GM19372 (cell line): Measurements from ENCODE around the gene SLC43A3.
"Not testable (repeated sequence)": the region's sequence is repeated elsewhere in the genome, so short reads cannot be mapped to it uniquely, and the experiment has no call there.

Experiments
- ATAC-seq: cut with Tn5 transposase; IDR thresholded peaks from one replicate; pipeline ENCODE4 v1.9.1; 2021; ENCODE audit warnings: mild to moderate bottlenecking, low read depth, moderate library complexity; ENCODE audit not compliant: unreplicated experiment

Gene SLC43A3

DNA sequence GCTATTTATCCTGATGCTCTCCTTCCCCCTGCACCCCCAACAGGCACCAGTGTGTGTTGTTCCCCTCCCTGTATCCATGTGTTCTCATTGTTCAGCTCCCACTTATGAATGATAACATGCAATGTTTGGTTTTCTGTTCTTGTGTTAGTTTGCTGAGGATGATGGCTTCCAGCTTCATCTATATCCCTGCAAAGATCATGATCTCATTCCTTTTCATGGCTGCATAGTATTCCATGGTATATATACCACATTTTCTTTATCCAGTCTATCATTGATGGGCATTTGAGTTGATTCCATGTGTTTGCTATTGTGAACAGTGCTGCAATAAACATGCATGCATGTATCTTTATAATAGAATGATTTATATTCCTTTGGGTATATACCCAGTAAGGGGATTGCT lies 65.5 kb downstream of the SLC43A3 start:
- ATAC-seq, result not testable (repeated sequence)

DNA sequence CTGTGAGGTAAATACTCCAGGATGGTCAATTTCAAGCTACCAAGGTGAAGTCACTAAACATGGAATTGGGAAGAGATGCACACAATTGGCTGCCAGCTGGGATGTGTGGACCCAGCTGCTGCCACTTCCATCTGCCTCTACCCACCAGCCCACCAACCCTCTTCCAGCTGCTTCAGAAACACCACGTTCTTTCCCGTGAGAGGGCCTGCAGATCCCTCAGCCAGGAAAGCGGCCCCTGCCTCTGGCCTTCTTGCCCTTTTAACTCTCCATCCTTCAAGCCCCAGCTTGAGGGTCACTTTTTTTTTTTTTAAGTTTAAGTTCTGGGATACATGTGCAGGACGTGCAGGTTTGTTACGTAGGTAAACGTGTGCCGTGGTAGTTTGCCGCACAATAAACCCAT lies 65.9 kb downstream of the SLC43A3 start:
- ATAC-seq, result no peak

DNA sequence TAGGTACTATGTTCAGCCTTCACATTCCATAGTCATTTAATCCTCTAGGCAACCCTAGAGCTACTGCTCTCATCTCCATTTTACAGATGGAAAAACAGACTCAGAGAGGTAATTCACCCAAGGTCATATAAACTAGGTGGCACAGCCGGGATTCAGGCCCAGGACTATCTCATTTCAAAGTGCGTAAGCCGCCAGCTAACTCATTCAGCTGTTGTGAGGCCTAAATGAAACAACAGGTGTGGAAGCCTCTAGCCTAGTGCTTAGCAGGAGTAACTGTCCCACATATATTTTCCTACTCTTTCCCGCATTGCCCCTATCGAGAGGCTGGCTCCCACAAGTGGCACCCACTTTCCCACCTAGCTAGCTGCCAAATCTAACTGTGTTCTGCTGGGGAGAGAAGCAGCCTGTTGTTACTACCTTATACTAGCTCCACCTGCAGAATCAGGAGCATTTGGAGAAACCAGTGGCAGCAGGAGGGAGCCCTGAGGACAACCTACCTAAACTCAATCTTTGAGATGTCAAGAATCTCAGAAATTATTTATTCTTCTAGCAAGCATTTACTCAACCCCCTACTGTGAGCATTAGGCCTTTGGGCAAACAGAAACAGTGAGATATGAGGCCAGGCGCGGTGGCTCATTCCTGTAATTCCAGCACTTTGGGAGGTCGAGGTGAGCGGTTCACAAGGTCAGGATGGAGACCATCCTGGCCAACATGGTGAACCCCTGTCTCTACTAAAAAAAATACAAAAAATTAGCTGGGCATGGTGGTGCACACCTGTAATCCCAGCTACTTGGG lies 66.8 kb downstream of the SLC43A3 start:
- no peak for ATAC-seq

DNA sequence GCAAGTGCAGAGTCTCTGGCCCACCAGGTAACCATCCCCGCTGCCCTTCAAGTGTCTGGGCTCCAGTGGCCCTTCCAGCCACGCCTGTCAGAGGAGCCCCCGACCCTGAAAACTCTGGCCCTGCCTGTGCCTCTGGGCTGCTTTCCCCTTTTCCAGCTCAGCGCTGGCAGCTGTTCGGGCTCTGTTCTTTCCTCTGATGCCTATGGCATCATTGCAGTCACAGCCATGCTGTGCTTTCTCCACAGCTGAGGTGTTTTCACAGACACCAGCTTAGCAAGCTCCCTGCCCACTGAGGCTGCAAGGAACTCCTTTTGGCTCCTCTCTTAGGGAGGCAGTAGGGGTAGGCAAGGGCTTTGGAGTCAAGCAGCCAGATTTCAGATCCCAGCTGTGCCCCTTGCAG lies 67.5 kb downstream of the SLC43A3 start:
- no peak for ATAC-seq

DNA sequence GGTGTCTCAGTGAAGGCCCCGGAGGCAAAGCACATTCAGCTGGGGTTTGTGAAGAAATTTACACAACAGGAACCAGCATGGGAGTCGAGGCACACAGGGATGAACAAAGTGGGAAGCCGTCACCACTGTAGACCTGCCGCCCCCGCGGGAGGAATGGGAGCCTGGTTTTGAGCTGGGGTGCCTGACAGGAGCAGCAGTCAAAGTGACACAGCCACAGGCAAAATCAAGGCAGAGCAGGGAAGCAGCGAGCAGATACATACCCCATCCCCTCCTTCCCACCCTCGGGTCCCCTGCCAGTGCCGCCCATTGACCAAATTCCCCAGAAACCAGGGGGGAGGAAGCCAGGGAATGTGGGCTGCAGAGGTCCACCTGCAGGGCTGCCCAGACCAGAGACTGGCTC lies 67.9 kb downstream of the SLC43A3 start:
- ATAC-seq, result no peak

DNA sequence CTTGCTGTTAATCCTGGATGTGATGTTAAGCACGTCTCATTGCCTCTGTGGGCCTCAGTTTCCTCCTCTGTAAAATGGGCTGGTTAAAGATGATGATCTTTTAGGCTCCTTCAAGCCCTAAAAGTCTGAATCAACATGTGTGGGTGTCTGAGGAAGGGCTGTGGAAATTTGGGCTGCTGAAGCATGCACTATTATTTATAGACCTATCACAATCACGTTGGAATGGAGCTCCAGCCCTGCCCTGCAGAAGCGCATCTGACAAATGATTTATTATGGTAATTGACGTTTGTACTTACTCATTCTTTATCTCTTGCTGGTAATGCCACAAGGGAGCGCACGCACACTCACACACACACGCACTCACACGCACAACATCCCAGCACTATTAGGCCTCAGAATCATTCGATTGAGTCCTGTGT lies 68.4 kb downstream of the SLC43A3 start:
- ATAC-seq, result no peak

DNA sequence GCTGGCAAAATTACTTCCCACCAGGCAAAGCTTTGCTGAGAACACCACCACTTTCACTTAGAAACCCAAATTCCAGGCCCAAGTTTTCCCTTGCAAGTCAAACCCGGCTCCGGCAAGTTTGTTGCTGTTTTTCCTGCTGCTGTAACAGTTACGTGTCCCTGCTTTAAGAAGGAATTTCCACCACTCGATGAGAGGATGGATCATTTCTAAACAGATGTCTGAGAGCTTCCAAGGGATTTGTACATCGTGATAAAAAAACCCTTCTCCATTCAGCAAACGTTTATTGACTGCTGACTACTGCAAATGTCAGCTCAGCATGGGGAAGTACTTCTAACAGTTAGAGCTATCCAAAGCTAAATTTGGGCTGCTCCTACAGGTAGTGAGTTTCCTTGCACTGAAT lies 69.1 kb downstream of the SLC43A3 start:
- ATAC-seq, result no peak

DNA sequence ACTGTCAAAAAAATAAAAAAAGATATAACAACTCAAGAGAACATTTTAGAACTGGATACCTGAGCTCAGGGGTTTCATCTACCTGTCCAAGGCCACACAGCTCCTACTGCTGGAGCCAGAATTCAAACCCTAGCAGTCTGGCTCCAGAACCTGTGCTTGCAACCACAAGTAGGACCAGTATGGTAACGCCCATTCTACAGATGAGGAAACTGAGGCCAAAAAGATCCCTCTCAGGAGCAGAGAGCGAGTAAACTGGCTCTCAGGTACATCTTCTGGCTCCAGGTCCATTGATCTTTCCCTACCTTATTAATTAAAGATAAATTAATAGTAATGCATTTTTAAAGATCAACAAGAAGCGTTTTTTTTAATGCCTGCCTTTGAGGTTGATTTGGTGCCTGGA lies 69.6 kb downstream of the SLC43A3 start:
- ATAC-seq, result no peak
